K562 (cell line): ENCODE results near the gene IRF2BP2. TPM values are rescaled to one million over a fixed set of nuclear protein-coding genes. Genes with fewer than 3 reads are reported as not detected.

ENCODE experiments used
- DMBX1 ChIP-seq: fragments of 250-450 bp; sonication (Bioruptor Pico); IDR thresholded peaks from 2 replicates; pipeline ENCODE4 v1.8.0; 2022; ENCODE audit warnings: inconsistent platforms, mild to moderate bottlenecking, moderate library complexity, borderline replicate concordance
- EGR1 ChIP-seq: fragments of 450-650 bp; conservative IDR thresholded peaks from 2 replicates; pipeline ENCODE4 v1.6.1; 2017; ENCODE audit warnings: mild to moderate bottlenecking
- GTF2A2 ChIP-seq: IDR thresholded peaks from 2 replicates; pipeline ENCODE4 v1.6.1; 2016; ENCODE audit warnings: mild to moderate bottlenecking, missing genetic modification characterization, missing compliant biosample characterization
- HMGN3 ChIP-seq: IDR thresholded peaks from 2 replicates; pipeline ENCODE4 v1.6.1; 2011; ENCODE audit warnings: borderline replicate concordance, low read depth, mild to moderate bottlenecking, mixed read lengths, low read length; ENCODE audit not compliant: insufficient read length; ENCODE audit errors: extremely low read depth
- HNRNPUL1 ChIP-seq: fragments of 200-400 bp; formaldehyde crosslinking; IDR thresholded peaks from 2 replicates; pipeline ENCODE4 v1.6.1; 2017; ENCODE audit warnings: low read length
- JUNB ChIP-seq: fragments of 450-650 bp; formaldehyde crosslinking; conservative IDR thresholded peaks from 2 replicates; pipeline ENCODE4 v1.4.0; 2020; ENCODE audit warnings: mild to moderate bottlenecking
- MAZ ChIP-seq, 2 experiments: fragments of 450-650 bp in 1 of 2; sonication (generic) in 1 of 2; formaldehyde crosslinking; IDR thresholded peaks in 1 of 2; conservative IDR thresholded peaks in 1 of 2; 2 replicates each; pipeline versions ENCODE4 v1.4.0 to v1.5.0; 2020; ENCODE audit warnings: mild to moderate bottlenecking in 1 of 2, missing genetic modification reagents in 1 of 2
- MEF2A ChIP-seq: IDR thresholded peaks from 2 replicates; pipeline ENCODE4 v1.6.1; 2011; ENCODE audit warnings: low read depth, mild to moderate bottlenecking, low read length, moderate library complexity; ENCODE audit not compliant: control insufficient read depth
- MEF2D ChIP-seq: conservative IDR thresholded peaks from 2 replicates; pipeline ENCODE4 v1.6.1; 2016; ENCODE audit warnings: low read depth, missing genetic modification characterization, missing compliant biosample characterization
- NKRF ChIP-seq: fragments of 450-650 bp; IDR thresholded peaks from 2 replicates; pipeline ENCODE4 v1.6.1; 2016; ENCODE audit warnings: borderline replicate concordance
- PRDM10 ChIP-seq: fragments of 450-650 bp; IDR thresholded peaks from 2 replicates; pipeline ENCODE4 v1.6.1; 2018; ENCODE audit not compliant: partially characterized antibody
- RREB1 ChIP-seq: fragments of 250-450 bp; sonication (Bioruptor Pico); IDR thresholded peaks from 2 replicates; pipeline ENCODE4 v1.4.0; 2020
- SRSF7 ChIP-seq: fragments of 200-400 bp; formaldehyde crosslinking; optimal IDR thresholded peaks from 2 replicates; pipeline ENCODE3; 2017; ENCODE audit warnings: mild to moderate bottlenecking, low read depth, low read length
- TAL1 ChIP-seq: fragments of 450-650 bp; IDR thresholded peaks from 2 replicates; pipeline ENCODE4 v1.6.1; 2016; ENCODE audit warnings: mild to moderate bottlenecking
- ZNF347 ChIP-seq: fragments of 450-650 bp; formaldehyde crosslinking; IDR thresholded peaks from 2 replicates; pipeline ENCODE4 v1.4.0; 2020; ENCODE audit warnings: low read depth, mild to moderate bottlenecking, moderate library complexity
- polyA plus RNA-seq, 8 experiments: library from polyadenylated mRNA; depleted of rRNA in 4 of 8; stranded (reverse) in 5 of 8; unstranded in 3 of 8; fragments of >200 nt; fragmentation: Nextera tagmentation in 2 of 8; fragmentation: Illumina TruSeq in 1 of 8; extraction: Ambion mirVana in 2 of 8; extraction: Trizol in 1 of 8; gene quantifications; 2 replicates each; pipeline versions ENCODE4 v1.2.1 to v1.2.3, GENCODE V29; 2011 to 2014; ENCODE audit warnings: inconsistent platforms in 1 of 8, missing spikeins in 1 of 8
- total RNA-seq, 7 experiments: library from RNA; depleted of rRNA in 6 of 7; stranded (reverse); fragments of >200 nt in 6 of 7; fragmentation: Illumina TruSeq in 2 of 7; extraction: Trizol in 2 of 7; gene quantifications; 2 replicates each; pipeline versions ENCODE4 v1.2.1 to v1.2.3, GENCODE V29; 2011 to 2021; ENCODE audit warnings: low replicate concordance in 1 of 7

Gene IRF2BP2
- total and polyA plus RNA-seq, 9 of the 15 experiments (the other 6 are each of a cell fraction or from before 2014, with no cell fraction given), result 7.7 to 68.6 (median 22.1) TPM

- 0 out of 2 replicates have a peak, but pooled peaks have one; percentile 15 for TF ChIP-seq RREB1 (CRISPR knock-in tag)
- 0 out of 2 replicates have a peak, but pooled peaks have one; percentile 6 for TF ChIP-seq TAL1
- no peak for TF ChIP-seq NKRF
- TF ChIP-seq HNRNPUL1, result no peak
- TF ChIP-seq GTF2A2, result no peak
- TF ChIP-seq EGR1, result peak; percentile 67
- no peak for TF ChIP-seq HMGN3
- 0 out of 2 replicates have a peak, but pooled peaks have one; percentile 39 for TF ChIP-seq MEF2D
- TF ChIP-seq DMBX1 (CRISPR knock-in tag), result 0 out of 2 replicates have a peak, but pooled peaks have one; percentile 11
- TF ChIP-seq PRDM10, result no peak
- peak in 1 of 2 experiments; percentile 2; a peak in 1 of 4 replicates for TF ChIP-seq MAZ (CRISPR knock-in tag; conservative IDR thresholded peaks at IDR 0.05 in 1 of 2, IDR thresholded peaks at IDR 0.05 in 1 of 2)
- TF ChIP-seq JUNB, result no peak
- no peak for TF ChIP-seq SRSF7
- TF ChIP-seq MEF2A, result peak; percentile 62; the same call in 1 of the 2 replicates
- TF ChIP-seq ZNF347, result no peak
Observed at GRCh38 chr1:234582681-234583301, 27.2 kb downstream of the IRF2BP2 start (continued).
